ENCODE data around the gene IRGQ.

The IRGQ gene

DNA sequence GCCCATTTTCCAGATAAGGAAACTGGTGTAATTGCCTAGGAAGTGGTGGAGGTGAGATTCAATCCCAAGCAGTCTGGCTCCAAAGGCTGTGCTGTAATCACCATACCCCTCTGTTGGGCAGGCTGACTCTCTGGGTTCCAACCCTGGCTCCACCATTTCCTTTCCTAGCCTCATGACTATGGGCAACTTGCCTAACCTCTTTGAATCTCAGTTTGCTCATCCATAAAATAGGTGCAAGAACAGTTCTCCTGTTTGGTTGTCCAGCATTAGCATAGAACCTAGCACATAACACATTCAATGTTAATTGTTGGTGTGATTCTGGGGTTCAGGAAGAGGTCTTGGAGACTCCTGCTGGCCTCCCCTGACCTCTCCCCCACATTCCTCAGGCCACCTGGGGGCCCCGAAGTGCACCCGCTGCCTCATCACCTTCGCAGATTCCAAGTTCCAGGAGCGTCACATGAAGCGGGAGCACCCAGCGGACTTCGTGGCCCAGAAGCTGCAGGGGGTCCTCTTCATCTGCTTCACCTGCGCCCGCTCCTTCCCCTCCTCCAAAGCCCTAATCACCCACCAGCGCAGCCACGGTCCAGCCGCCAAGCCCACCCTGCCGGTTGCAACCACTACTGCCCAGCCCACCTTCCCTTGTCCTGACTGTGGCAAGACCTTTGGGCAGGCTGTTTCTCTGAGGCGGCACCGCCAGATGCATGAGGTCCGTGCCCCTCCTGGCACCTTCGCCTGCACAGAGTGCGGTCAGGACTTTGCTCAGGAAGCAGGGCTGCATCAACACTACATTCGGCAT is 2.7 kb upstream of the IRGQ start:
- Histone ChIP-seq H3K9me3 (ENCODE audit: insufficient read depth, low read length, severe bottlenecking) (no peaks in the 10 kb centered on the region), H3K79me2 (ENCODE audit: insufficient read depth, low read length) (peaks cover 60% of the 10 kb centered on the region), H4K20me1 (ENCODE audit: insufficient read depth, low read length) (peaks cover 8% of the 10 kb centered on the region; the same call in 1 of the 2 replicates), H3K36me3 (ENCODE audit: insufficient read depth, low read length) (peaks cover 54% of the 10 kb centered on the region), H3K27ac (ENCODE audit: low read length) (no peak overlapping the region), H3K4me3 (ENCODE audit: low read depth in 1 of 2, low read length in 2 of 2) (peak overlapping the region in 1 of 2 experiments; percentile 91; a peak in 1 of 4 replicates), H3K27me3 (ENCODE audit: insufficient read depth, low read length, poor library complexity) (no peaks in the 10 kb centered on the region), H3K9ac (ENCODE audit: low read depth, low read length) (peak overlapping the region; percentile 1), H2AFZ (ENCODE audit: low read depth, low read length) (no peak overlapping the region), H3K4me2 (ENCODE audit: insufficient read depth, low read length) (peak overlapping the region; percentile 99), H3K4me1 (ENCODE audit: insufficient read depth, low read length) (peaks cover 44% of the 10 kb centered on the region)
- DNase-seq, result no peak
- no peak for TF ChIP-seq EZH2 (IDR thresholded peaks at IDR 0.05; ENCODE audit: borderline replicate concordance, low read depth, low read length, severe bottlenecking)
- no peak for ATAC-seq (ENCODE audit: insufficient read depth, low read depth)

GRCh38 chr19:43597876-43598275 is 1.9 kb upstream of the IRGQ start:
- Histone ChIP-seq H3K9me3 (ENCODE audit: insufficient read depth, low read length, severe bottlenecking) (no peaks in the 10 kb centered on the region), H3K27me3 (ENCODE audit: insufficient read depth, low read length, poor library complexity) (no peaks in the 10 kb centered on the region), H3K4me3 (ENCODE audit: low read depth in 1 of 2, low read length in 2 of 2) (peak overlapping the region; percentile 85 to 91; a peak in 3 of 4 replicates), H3K9ac (ENCODE audit: low read depth, low read length) (peak overlapping the region; percentile 63), H3K4me2 (ENCODE audit: insufficient read depth, low read length) (peak overlapping the region; percentile 99), H4K20me1 (ENCODE audit: insufficient read depth, low read length) (peaks cover 13% of the 10 kb centered on the region; the same call in 1 of the 2 replicates), H3K79me2 (ENCODE audit: insufficient read depth, low read length) (peaks cover 66% of the 10 kb centered on the region), H3K27ac (ENCODE audit: low read length) (peak overlapping the region; percentile 99; the same call in 1 of the 2 replicates), H3K36me3 (ENCODE audit: insufficient read depth, low read length) (peaks cover 58% of the 10 kb centered on the region), H3K4me1 (ENCODE audit: insufficient read depth, low read length) (peaks cover 45% of the 10 kb centered on the region), H2AFZ (ENCODE audit: low read depth, low read length) (no peak overlapping the region)
- ATAC-seq (ENCODE audit: insufficient read depth, low read depth) (no peak), DNase-seq (no peak)
- TF ChIP-seq, protein P1, sequence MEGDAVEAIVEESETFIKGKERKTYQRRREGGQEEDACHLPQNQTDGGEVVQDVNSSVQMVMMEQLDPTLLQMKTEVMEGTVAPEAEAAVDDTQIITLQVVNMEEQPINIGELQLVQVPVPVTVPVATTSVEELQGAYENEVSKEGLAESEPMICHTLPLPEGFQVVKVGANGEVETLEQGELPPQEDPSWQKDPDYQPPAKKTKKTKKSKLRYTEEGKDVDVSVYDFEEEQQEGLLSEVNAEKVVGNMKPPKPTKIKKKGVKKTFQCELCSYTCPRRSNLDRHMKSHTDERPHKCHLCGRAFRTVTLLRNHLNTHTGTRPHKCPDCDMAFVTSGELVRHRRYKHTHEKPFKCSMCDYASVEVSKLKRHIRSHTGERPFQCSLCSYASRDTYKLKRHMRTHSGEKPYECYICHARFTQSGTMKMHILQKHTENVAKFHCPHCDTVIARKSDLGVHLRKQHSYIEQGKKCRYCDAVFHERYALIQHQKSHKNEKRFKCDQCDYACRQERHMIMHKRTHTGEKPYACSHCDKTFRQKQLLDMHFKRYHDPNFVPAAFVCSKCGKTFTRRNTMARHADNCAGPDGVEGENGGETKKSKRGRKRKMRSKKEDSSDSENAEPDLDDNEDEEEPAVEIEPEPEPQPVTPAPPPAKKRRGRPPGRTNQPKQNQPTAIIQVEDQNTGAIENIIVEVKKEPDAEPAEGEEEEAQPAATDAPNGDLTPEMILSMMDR (IDR thresholded peaks at IDR 0.05; ENCODE audit: borderline replicate concordance, extremely low read depth, low read length, poor library complexity, severe bottlenecking), result no peak
- no peak for TF ChIP-seq EZH2 (IDR thresholded peaks at IDR 0.05; ENCODE audit: borderline replicate concordance, low read depth, low read length, severe bottlenecking)

DNA sequence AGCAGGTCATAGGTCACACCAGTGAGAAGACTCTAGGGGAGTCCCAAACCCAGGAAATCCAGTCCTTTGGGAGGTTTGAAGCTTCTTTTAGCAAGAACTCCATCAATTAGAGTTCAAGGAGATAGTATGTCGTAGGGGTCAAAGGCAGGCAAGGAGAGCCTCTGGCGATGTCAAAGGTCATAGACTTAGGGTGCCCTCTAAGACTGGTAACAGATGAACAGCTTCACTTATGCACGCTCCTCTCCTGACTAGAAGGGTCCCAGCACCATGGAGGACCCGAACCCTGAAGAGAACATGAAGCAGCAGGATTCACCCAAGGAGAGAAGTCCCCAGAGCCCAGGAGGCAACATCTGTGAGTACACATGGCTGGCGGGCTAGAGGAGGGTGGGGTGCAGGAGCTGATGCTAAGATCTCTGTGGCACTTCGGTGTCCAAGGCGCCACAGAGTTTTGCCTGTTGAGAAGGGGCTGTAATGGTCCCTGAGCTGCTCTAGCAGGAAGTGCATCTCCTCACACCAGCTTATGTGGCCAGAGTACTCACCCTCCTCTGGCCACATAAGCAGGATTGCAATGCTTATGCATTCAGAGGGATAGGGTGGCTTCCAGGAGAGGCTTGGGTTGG is 1.0 kb upstream of the IRGQ start:
- Histone ChIP-seq H3K27ac (ENCODE audit: low read length) (peak overlapping the region; percentile 99), H3K4me3 (ENCODE audit: low read depth in 1 of 2, low read length in 2 of 2) (peak overlapping the region; percentile 85 to 91), H3K9me3 (ENCODE audit: insufficient read depth, low read length, severe bottlenecking) (no peaks in the 10 kb centered on the region), H3K27me3 (ENCODE audit: insufficient read depth, low read length, poor library complexity) (no peaks in the 10 kb centered on the region), H3K4me1 (ENCODE audit: insufficient read depth, low read length) (peaks cover 45% of the 10 kb centered on the region), H3K36me3 (ENCODE audit: insufficient read depth, low read length) (peaks cover 59% of the 10 kb centered on the region), H4K20me1 (ENCODE audit: insufficient read depth, low read length) (peaks cover 13% of the 10 kb centered on the region; the same call in 1 of the 2 replicates), H2AFZ (ENCODE audit: low read depth, low read length) (peak overlapping the region; percentile 89), H3K4me2 (ENCODE audit: insufficient read depth, low read length) (peak overlapping the region; percentile 99), H3K9ac (ENCODE audit: low read depth, low read length) (peak overlapping the region; percentile 63), H3K79me2 (ENCODE audit: insufficient read depth, low read length) (peaks cover 66% of the 10 kb centered on the region)
- ATAC-seq (ENCODE audit: insufficient read depth, low read depth) (no peak), DNase-seq (peak; percentile 26)
- no peak for TF ChIP-seq EZH2 (IDR thresholded peaks at IDR 0.05; ENCODE audit: borderline replicate concordance, low read depth, low read length, severe bottlenecking)
- TF ChIP-seq, protein P1 (IDR thresholded peaks at IDR 0.05; ENCODE audit: borderline replicate concordance, extremely low read depth, low read length, poor library complexity, severe bottlenecking), result no peak

DNA sequence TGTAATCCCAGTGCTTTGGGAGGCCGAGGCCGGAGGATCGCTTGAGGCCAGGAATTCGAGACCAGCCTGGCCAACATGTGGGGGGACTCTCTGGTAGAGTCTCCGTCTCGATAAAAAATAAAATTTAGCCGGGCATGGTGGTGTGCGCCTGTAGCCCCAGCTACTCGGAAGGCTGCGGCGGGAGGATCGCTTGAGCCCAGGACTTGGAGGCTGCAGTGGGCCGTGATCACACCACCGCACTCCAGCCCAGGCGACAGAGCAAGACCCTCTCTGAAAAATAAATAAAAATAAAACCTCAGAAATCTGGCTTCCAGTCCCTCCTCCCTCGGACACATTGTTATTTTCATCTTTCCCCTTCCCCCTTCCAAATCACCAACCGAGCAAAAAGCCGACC is 332 bp downstream of the IRGQ start:
- H4K20me1 ChIP-seq (ENCODE audit: insufficient read depth, low read length), result peaks cover 20% of the 10 kb centered on the region; the same call in 1 of the 2 replicates
- peak overlapping the region; percentile 89 for H2AFZ ChIP-seq (ENCODE audit: low read depth, low read length)
- peaks cover 66% of the 10 kb centered on the region for H3K79me2 ChIP-seq (ENCODE audit: insufficient read depth, low read length)
- H3K4me2 ChIP-seq (ENCODE audit: insufficient read depth, low read length), result peak overlapping the region; percentile 97
- peak overlapping the region; percentile 91 to 97 for H3K4me3 ChIP-seq (ENCODE audit: low read depth in 1 of 2, low read length in 2 of 2)
- H3K9me3 ChIP-seq (ENCODE audit: insufficient read depth, low read length, severe bottlenecking), result no peaks in the 10 kb centered on the region
- ATAC-seq (ENCODE audit: insufficient read depth, low read depth), result peak; percentile 15; the same call in 1 of the 3 replicates
- H3K9ac ChIP-seq (ENCODE audit: low read depth, low read length), result peak overlapping the region; percentile 63
- peak overlapping the region; percentile 69 for H3K27ac ChIP-seq (ENCODE audit: low read length)
- peaks cover 51% of the 10 kb centered on the region for H3K36me3 ChIP-seq (ENCODE audit: insufficient read depth, low read length)
- no peaks in the 10 kb centered on the region for H3K27me3 ChIP-seq (ENCODE audit: insufficient read depth, low read length, poor library complexity)
- peaks cover 45% of the 10 kb centered on the region for H3K4me1 ChIP-seq (ENCODE audit: insufficient read depth, low read length)
- TF ChIP-seq, protein P1 (IDR thresholded peaks at IDR 0.05; ENCODE audit: borderline replicate concordance, extremely low read depth, low read length, poor library complexity, severe bottlenecking), result no peak
- no peak for TF ChIP-seq EZH2 (IDR thresholded peaks at IDR 0.05; ENCODE audit: borderline replicate concordance, low read depth, low read length, severe bottlenecking)
- DNase-seq, result no peak
